ENCODE results near the gene ADAM11.

ADAM11 gene

GRCh38 chr17:44776628-44777393 lies 18.0 kb downstream of the ADAM11 start:
- DNase-seq, result no peak

- DNase-seq, result no peak
Observed at GRCh38 chr17:44777394-44778348, 18.9 kb downstream of the ADAM11 start.

- no peak for DNase-seq
Observed at GRCh38 chr17:44778656-44779210, 19.9 kb downstream of the ADAM11 start.

- peak; percentile 82 for DNase-seq
Observed at GRCh38 chr17:44779211-44780025, 20.6 kb downstream of the ADAM11 start.

GRCh38 chr17:44780161-44780560 lies 21.4 kb downstream of the ADAM11 start:
- DNase-seq, result no peak

GRCh38 chr17:44780845-44781480 lies 22.2 kb downstream of the ADAM11 start:
- DNase-seq, result no peak

GRCh38 chr17:44781551-44782325 lies 22.9 kb downstream of the ADAM11 start:
- DNase-seq, result no peak

GRCh38 chr17:44782326-44782850 lies 23.6 kb downstream of the ADAM11 start:
- no peak for DNase-seq

- DNase-seq, result no peak
Observed at GRCh38 chr17:44785921-44786320, 27.1 kb downstream of the ADAM11 start.

GRCh38 chr17:44786551-44787081 lies 27.8 kb downstream of the ADAM11 start:
- peak; percentile 55 for DNase-seq

- DNase-seq, result no peak
Observed at GRCh38 chr17:44787271-44787940, 28.6 kb downstream of the ADAM11 start.

- DNase-seq, result no peak
Observed at GRCh38 chr17:44788139-44788538, 29.4 kb downstream of the ADAM11 start.

- no peak for DNase-seq
Observed at GRCh38 chr17:44792276-44792675, 33.5 kb downstream of the ADAM11 start.

GRCh38 chr17:44793885-44794842 lies 35.4 kb downstream of the ADAM11 start:
- no peak for DNase-seq

GRCh38 chr17:44794851-44795413 lies 36.1 kb downstream of the ADAM11 start:
- DNase-seq, result no peak

- no peak for DNase-seq
Observed at GRCh38 chr17:44795421-44795820, 36.6 kb downstream of the ADAM11 start.

- DNase-seq, result no peak
Observed at GRCh38 chr17:44795928-44796327, 37.1 kb downstream of the ADAM11 start.

- DNase-seq, result no peak
Observed at GRCh38 chr17:44796731-44797130, 37.9 kb downstream of the ADAM11 start.

GRCh38 chr17:44797802-44798201 lies 39.0 kb downstream of the ADAM11 start:
- no peak for DNase-seq

All from NCI-H1694 (cell line).